ENCODE data around the gene MLYCD.
"Not testable (repeated sequence)": the region's sequence is repeated elsewhere in the genome, so short reads cannot be mapped to it uniquely, and the experiment has no call there.

Gene MLYCD

DNA sequence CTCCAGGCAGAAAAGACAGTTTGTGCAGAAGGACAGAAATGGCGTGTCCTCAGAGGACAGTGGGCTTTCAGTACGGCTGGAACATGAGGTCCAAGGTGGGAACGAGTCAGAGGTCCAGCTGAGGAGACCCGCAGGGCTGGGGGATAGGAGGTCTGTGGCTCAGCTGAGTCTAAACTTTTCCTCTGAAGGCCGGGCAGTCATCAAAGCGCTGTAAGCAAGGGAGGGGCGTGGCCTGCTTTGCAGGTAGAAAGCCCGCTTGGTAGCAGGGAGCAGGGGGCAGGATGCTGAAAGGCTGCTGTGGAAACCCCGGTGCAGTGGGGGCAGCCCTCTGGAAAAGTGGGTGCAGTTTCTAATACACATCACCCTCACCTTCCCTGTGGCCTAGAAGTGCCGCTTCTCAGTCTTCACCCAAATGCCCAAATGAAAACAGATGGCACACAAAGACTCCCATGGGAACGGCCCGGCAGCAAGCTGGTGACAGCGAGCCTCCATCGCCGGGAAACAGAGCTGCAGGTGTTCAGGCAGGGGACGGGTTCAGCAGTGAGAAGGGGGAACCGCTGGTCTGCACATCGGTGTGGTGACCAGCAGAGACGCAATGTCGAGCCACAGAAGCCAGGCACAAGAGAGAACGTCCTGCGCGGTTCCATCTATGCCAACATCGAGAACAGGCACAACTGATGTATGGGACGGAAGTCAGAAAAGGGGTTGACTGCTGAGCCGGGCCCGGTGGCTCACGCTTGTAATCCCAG is 41.9 kb downstream of the MLYCD start:
- no peak for DNase-seq (ENCODE audit: low spot score)

DNA sequence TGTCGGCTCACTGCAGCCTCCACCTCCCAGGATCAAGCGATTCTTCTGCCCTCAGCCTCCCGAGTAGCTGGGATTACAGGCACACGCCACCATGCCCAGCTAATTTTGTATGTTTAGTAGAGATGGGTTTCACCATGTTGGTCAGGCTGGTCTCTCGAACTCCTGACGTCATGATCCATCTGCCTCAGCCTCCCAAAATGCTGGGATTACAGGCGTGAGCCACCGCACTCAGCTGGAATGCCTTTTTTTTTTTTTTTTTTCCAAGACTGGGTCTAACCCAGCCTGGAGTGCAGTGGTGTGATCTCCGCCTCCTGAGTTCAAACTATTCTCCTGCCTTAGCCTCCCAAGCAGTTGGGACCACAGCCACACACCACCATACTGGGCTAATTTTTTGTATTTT is 42.6 kb downstream of the MLYCD start:
- DNase-seq (ENCODE audit: low spot score), result not testable (repeated sequence)

DNA sequence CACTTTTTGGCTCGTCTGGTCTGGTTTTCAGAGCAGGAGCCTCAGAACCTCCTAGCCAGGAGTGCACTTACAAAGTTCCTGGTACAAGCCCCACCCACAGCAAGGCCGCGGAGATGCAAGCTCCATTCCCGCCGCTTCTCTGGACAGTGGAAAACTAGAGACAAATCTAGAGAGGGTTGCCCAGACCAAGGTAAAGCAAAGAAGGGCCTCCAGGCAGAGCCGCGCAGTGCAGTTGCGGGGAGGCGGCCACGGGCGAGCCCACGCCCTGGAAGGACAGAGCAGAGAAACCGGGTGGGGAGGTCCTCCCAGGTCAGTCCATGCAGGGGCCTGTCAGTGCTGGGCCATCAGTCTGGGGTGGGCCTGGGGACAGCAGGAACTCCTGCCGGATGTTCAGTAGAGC is 43.2 kb downstream of the MLYCD start:
- DNase-seq (ENCODE audit: low spot score), result no peak

DNA sequence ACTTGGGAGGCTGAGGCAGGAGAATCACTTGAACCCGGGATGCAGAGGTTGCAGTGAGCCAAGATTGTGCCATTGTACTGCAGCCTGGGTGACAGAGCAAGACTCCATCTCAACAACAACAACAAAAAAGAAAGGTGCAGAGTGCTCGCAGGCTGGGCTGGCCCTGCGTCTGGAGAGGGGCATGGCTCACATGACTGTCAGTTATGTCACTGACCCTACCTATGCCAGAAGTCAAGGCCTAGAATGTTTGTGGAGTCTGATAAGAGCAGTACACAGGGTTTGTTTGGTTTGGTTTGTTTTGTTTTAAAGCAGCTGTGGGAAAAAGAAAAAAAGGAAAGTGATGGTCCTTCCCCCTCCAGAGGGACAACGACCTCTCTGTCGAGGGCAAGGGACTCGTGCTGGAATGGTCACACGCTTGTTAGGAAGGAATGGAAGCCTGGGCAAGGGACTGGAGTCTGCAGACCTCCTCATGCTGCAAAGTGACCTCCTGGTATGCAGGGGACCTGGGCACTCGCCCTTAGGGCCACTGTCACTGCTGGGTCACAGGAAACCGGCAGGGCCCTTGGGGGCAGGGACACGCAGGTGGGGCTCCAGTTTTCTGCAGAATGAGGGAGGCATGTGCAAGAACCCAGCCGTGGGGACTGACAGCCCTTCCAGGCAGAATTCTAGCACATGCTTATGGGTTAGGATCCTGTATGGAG is 44.0 kb downstream of the MLYCD start:
- DNase-seq (ENCODE audit: low spot score), result no peak

DNA sequence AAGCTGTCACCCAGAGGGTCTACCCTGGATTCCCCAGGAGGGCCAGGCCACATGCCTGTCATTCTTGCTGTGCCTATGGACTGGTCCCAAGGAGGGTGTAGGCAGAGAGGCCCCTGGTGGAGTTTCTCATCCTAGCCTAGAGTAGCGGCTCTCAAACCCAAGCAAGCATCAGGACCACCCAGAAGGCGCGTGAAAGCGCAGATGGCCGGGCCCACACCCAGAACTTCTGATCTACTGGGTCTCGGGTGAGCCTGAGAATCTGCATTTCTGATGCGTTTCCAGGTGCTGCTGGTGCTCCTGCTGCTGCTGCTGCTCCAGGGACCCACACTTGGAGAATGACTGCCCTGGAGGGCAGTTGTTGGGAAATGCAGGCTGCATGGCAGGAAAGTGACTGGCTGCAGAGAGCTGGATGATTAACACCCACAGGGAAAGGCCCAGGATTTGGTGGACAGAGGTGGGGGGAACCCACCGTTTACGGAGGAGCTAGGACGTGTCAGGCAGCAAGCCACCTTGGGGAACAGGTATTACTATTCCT is 44.7 kb downstream of the MLYCD start:
- DNase-seq (ENCODE audit: low spot score), result no peak

DNA sequence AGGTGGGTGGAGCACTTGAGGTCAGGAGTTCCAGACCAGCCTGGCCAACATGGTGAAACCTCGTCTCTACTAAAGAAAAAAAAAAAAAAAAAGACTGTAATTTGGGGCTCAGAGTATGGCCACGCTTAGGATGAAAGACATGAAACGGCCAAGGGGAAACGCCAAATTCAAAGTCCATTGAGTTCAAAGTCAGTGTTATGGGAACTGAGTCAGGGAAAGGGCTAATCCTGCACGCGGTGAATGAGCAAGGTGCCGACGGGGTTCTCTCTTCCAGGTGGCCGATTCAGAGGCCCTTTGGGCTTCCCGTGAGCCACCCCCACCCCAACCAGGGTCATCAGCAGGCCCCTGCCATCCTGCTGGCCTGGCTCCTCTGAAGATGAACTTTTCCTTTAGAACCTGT is 46.7 kb downstream of the MLYCD start:
- DNase-seq (ENCODE audit: low spot score), result no peak

DNA sequence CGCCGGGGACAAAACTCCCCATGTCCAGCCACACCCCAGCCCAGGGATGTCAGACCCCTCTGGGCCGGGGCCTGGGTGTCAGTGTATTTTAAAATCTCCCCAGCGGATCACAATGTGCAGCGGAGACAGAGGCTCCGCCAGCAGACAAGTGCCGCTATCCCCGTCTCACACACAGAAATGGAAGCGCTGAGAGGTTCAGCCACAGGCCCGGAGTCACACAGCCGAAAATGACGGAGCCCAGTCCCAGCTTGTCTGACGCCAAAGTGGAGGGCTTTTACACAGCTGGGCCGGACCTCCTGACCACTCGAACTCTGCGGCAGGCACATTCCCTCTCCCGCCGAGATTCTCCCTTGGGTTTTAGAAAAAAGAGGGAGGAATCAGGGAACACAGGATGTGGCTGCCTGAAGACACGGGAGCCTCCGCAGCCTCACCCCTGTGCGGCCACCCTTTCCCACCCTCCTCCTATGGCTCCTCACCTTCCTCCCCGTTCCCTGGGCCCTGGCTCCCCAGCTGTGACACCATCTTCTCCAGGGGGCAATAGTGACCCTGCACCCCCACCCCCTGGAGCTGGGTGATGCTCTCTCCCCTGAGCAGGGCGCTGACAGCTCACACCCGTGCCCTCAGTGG is 47.4 kb downstream of the MLYCD start:
- no peak for DNase-seq (ENCODE audit: low spot score)

DNA sequence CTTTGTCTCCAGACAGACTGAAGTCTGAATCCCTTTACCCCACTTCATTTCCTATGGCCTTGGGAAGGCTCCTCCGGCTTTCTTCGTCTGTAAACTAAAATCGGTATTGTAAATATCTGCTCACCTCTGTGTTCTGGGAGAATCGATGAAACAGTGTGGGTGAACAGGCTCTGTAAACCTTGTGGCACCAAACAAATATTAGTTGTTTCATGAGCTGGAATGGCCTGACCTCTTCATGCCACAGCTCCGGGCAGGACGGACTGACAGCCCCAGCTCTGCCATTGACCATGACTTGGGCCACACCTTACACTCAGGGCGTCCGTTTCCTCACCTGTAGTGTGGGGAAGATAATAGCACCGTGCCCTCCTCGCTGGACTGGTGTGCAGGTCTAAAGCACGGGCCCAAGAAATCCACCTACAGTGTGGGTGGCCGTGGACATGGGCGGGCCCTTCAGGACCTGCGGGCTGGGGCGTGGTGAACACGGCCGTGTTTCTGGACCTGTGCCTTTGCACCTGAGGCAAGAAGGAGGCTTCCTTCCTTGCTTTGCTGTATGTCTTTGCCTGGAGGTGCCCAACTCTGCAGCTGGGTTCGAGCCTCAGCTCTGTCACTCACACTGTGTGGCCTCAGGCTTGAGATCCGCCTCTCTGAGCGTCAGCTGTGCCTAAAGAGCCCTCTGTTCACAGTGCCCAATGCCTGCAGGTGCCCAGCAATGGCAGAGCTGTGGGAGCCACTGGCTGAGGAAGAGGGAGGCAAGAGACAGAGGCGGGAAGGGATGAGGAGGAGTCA is 48.1 kb downstream of the MLYCD start:
- DNase-seq (ENCODE audit: low spot score), result no peak

DNA sequence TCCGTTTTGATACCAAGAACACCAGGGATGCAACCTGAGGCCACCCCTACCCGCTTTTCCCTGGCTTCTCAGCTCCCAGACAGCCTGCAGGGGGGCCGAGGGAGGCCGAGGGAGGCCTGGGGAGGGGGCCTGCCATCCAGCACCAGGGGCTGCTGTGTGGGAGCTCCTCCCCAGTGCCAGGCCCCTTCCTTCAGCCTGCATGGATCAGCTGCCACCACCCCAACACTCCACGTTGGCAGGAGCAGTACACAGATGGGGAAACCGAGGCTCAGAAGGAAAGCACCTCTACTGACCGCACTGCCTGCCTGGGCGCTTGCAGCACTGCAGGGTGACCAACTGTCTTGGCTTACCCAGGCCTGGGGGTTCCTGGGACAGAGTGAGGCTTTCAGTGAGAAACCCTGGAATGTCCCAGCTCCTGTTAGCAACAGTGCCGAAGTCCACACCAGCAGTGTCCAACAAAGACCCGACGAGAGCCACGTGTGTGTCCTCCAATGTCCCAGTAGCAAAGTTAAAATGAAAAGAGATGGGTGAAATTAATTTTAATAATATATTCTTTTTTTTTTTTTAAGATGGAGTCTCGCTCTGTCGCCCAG is 48.8 kb downstream of the MLYCD start:
- no peak for DNase-seq (ENCODE audit: low spot score)

DNA sequence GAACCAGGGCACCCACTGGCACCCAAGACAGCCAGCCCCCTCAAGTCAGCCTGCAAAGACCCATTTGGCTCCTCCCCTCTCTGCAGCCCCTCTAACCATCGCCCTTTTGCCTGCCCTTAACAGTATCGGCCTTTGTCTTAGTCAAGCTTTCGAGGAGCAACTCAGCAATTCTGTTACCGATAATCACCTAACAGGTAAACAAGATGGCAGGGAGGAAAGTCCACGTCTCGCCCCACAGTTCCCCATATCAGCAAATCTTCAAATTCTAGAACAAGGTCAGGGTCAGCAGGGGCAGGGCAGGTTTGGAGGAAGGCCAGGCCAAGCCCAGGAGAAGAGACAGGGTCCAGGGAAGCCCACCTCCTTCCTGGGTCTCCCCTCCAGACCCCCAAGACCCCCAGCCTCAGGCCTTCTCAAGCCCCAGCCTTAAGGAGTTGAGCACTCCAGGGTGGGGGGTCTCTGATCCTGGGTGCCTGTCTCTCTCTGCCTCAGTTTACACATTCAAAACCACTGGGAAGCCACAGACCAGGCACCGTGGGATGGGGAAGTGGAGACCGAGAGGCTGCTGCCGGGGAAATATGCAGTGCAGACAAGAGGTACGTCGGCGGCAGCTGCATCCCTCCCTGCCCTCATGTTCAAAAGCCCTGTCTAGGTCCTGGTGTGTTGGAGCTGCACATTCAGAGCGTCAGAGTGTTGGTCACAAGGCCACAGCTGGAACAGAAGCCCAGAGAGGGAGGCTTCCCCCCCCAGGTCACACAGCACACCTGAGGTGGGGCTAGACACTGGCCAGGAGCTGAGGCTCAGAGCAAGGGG is 50.2 kb downstream of the MLYCD start:
- DNase-seq (ENCODE audit: low spot score), result no peak

DNA sequence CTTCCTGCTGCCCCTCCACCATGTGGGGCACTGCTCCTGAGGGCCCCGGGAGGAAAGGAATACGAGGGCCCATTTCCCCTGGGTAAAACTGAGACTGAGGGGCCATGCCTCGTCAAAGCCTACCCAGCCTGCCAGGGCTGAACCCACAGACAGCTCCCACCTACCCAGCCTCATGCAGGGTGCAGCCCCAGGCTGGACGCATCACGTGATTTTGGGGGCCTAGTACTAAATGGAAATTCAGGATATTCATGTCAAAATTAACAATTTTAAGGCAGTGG is 50.7 kb downstream of the MLYCD start:
- no peak for DNase-seq (ENCODE audit: low spot score)

DNA sequence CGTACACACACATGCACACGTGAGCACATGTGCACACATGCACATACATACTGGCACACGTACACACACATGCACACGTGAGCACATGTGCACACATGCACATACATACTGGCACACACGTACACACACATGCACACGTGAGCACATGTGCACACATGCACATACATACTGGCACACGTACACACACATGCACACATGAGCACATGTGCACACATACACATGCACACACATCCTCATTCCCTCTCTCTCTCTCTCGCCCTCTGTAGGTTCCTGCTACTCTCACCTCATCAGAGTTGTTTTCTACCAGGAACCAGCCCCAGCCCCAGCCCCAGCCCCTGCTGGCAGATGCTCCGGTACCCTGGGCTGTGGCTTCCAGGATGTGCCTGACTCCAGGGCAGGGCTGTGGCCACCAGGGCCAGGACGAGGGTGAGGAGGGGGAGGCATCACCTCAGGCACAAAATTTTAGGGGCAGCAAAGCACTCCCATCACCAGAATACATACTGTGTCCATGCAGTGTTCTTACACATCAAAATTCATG is 52.0 kb downstream of the MLYCD start:
- DNase-seq (ENCODE audit: low spot score), result not testable (repeated sequence)

DNA sequence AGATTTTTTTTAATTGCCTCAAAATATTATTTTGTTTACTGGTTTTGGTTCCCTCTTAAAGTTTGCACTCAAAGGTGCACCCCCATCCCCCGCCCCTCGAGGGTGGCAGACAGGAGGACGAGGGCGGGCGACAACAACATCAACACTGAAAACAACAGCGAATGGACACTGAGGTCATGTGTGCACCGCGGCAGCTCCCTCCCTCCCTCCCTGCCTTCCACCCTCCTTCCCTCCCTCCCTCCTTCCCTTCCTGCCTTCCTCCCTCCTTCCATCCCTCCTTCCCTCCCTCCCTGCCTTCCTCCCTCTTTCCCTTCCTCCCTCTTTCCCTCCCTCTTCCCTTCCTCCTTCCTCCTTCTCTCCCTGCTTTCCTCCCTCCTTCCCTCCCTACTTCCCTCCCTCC is 52.6 kb downstream of the MLYCD start:
- no peak for DNase-seq (ENCODE audit: low spot score)

DNA sequence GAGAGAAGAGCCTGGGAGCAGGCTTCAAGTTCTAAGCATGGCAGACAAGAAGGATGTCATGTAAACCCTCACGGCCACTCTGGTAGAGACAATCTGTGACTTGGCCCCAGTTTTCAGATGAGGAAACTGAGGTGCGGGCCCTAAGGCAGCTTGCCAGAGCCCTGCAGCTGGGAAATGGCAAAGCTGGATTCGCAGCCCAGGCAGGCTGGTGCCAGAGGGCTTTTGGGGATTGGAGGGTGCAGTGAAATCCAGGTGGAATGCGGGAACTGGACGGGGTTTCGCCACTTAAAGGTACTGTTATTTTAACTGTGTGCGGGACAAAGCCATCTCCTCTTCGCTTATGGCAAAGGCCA is 53.6 kb downstream of the MLYCD start:
- DNase-seq (ENCODE audit: low spot score), result no peak

DNA sequence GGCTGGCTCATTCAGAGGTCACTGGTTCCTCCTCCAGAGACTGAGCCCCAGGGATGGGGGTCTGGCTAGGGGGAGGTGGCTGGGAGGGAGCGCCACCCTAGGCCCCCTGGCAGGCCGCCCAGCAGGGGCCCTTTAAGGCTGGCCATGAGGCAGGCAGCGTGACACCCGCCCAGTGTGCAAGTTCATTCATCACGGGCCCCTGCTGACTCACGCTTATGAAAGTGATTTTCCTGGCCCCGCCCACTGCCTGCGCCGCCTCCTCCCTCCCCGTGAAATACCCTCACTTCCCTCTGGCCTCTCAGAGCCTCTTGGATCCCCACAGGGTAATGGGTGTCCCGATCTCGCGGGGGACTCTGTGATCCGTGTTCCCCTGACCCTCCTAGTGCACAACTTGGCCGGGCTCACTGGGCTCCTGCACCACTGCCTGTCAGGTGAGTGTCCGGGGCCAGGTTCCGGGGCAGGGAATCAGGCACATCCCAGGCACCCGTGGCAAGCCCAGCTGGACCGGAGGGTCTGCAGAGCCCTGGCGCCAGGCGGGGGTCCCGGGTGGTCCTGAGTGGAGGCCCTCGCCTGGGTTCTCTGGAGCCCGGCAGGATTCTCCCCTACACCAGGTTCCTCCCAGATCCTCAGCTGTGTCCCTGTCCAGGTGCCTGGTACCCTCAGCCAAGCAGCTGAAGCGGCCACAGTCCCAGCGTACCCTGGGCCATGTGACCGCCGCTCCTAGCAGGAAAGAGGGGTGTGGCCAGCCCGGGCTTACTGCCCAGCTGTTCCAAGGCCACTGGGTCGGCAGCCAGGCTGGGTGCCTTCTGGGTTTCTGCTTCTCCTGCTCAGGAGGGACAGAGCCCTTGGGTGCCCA is 54.3 kb downstream of the MLYCD start, which contains the start of gene OSGIN1:
OSGIN1 (plus strand) TSS at position 301 of the 856 bp plus-strand sequence. CDS start 4,432 bp downstream, outside the sequence.
- DNase-seq (ENCODE audit: low spot score), result peak; percentile 81

DNA sequence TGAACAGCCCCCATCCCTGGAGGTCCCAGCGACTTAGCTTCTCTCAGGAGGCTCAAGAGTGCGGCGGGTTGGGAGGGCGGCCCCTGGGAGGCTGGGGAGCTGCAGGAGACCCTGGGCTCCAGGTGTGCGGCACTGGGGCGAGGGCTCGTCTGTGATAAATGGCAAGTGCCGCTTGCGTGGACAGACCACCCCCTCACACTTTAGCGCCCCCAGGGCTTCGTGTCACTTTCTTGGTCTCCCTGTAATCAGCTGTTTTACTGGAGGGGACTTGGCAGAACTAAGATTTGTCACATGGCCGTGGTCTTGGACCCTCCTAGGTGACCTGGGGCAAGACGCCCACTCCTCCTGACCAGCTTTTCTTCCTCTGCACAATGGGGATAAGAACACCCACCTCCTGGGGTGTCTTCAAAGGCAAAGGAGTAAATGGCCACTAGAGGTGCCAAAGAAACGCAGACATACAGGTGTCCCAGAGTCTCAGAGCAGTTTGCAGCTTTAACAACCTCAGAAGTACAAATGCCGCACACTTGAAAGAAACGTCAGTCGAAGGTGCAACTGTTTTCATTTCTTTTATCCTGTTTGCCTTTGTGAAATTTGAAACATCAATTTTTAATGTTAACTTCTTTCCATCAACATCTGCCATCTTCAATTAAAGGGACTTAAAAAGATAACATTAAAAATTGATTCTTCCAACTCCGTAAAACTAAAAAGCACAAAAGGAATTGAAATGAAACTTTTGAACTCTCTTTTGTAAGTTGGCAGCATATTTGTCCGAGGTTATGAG is 55.1 kb downstream of the MLYCD start:
- DNase-seq (ENCODE audit: low spot score), result no peak

DNA sequence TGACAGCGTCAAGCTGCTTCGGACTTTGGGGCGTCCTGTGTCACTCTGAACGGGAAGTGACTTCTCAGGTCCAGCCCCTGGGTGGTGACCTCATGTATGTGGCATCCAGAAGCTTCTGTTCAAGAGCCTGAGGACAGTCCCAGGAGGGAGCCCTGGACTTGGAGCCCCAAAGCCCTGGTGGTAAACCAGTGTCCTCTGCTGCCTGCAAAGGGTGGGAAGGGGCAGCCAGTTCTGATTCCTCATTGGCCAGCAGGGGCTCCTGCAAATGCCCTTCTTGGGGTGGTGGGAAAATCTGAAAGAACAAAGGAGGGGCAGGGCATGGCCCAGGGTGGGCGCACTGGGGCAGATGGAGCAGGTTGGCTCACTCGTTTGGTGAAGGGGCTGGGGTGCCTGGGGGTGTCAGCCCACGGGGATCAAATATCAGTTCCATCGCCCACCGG is 55.7 kb downstream of the MLYCD start:
- no peak for DNase-seq (ENCODE audit: low spot score)

DNA sequence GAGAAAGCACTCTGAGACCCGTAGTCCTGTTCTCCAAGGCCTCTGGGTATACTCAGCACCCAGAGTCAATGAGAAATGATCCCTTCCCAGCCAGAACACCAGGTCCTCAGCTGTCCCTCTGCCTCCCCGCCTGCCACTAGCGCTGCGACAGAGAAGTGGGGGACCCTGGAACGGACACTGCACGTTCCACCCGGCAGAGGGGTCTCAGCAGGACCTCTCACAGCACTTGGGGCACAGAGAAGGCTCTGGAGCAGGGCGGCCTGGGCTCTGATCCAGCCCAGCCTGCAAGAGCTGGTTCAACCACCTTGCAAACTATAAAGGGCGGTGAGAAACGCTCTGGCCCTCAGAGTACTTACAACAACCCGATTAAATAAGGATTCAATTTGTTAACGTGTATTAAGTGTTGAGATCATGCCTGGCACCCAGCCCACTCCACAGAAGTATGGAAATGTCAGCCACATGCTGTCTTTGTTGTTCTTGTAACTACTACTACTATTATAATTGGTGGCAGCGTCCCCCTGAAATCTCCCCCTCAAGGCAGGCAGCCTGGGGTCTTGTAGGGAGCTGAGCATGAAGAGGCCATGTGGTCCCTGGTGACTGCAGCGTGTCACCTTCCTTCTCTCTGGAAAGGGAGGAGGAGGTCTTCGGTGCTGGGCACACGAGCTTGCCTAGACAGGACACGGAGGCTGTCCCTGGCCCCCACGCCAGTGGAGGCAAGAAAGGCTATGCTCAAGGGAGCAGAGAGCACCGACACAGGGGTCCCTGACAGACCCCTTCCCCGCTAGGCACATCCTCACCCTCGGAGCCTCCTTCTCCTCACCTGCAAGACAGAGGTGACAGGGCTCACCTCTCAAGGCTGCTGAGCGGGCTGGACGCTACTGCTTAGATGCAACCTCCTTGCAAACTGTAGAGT is 56.6 kb downstream of the MLYCD start:
- DNase-seq (ENCODE audit: low spot score), result no peak

Measured in left forelimb (tissue), 1 donor.